Activated T-helper 2 cell treated with anti-CD3 and anti-CD28 coated beads, Interferon-gamma antibody, Interleukin-2, Interleukin-4, amounts not matched to agents 10 μg/mL and 5 μg/mL and 100 μg/mL, durations not matched to agents 14 hours and 24 hours and 36 hours (primary cell): ENCODE measurements around the gene GRK6. TPM values are rescaled to one million over a fixed set of nuclear protein-coding genes. Genes with fewer than 3 reads are reported as not detected.

Experiments
- DNase-seq: peaks from one replicate; pipeline ENCODE4 v3.0.0; 2021; ENCODE audit warnings: low spot score
- H3K27ac Mint-ChIP-seq: one replicate; pipeline ENCODE4 v1.8.0; 2021; ENCODE audit warnings: mixed read lengths
- H3K27me3 Mint-ChIP-seq: one replicate; pipeline ENCODE4 v1.8.0; 2021; ENCODE audit warnings: low read depth, mixed read lengths
- H3K36me3 Mint-ChIP-seq: one replicate; pipeline ENCODE4 v1.8.0; 2021; ENCODE audit warnings: low read depth, mixed read lengths
- H3K4me1 Mint-ChIP-seq: one replicate; pipeline ENCODE4 v1.8.0; 2021; ENCODE audit warnings: low read depth, mixed read lengths
- H3K4me3 Mint-ChIP-seq: one replicate; pipeline ENCODE4 v1.8.0; 2021; ENCODE audit warnings: low read depth, mild to moderate bottlenecking, moderate library complexity, mixed read lengths
- H3K9me3 Mint-ChIP-seq: one replicate; pipeline ENCODE4 v1.8.0; 2021; ENCODE audit warnings: mixed read lengths
- intact Hi-C: fragments of 100-400 bp; cut with micrococcal nuclease; formaldehyde crosslinking; loops from one replicate; pipeline ENCODE4 v1.15.1; 2023
- total RNA-seq: library from RNA; stranded (reverse); gene quantifications from 2 replicates; pipeline ENCODE4 v1.2.3, GENCODE V29; 2022

GRK6 gene
- total RNA-seq, 1 donor from 2014 or later, result 131 TPM

DNA sequence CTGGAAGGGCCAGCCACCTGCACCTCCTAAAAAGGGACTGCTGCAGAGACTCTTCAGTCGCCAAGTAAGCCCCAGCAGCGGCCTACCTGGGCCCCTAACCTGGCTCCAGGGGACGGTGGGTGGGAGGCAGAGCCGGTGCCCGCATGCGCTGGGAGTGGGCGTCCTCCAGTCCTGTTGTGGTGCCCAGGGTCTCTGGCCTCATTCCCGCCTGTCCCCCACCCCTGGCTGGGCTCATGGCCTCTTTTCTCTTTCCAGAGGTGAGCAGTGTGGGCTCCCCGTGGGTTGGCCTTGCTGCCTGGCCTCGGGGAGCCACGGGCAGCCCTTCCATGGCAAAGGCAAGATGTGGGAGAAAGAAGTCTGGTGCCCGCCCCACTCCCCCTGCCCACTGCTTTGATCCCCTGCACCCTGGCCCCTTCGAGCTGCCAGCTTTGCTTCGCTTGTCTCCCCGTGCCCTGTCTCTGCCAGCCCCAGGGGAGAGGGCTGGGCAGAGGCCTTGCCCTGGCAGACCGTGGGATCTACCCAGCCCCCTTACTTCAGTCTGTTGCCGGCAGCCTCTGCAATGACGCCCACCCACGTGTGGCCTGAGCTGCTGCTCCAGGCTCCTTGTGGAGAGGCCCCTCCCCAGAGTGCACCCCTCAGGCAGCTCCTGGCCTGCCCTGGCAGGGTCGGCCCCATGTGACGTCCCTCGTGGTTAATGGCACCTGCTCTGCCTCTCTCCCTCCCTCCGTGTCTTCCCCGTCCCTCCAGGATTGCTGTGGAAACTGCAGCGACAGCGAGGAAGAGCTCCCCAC is 14.7 kb downstream of the GRK6 start:
- no peak for DNase-seq
- Mint-ChIP-seq H3K36me3 (peaks cover 59% of the 10 kb centered on the region), H3K27me3 (no peaks in the 10 kb centered on the region), H3K9me3 (no peaks in the 10 kb centered on the region), H3K4me3 (no peak overlapping the region), H3K27ac (no peak overlapping the region), H3K4me1 (peaks cover 37% of the 10 kb centered on the region)
- intact Hi-C loops, result no loop called here

DNA sequence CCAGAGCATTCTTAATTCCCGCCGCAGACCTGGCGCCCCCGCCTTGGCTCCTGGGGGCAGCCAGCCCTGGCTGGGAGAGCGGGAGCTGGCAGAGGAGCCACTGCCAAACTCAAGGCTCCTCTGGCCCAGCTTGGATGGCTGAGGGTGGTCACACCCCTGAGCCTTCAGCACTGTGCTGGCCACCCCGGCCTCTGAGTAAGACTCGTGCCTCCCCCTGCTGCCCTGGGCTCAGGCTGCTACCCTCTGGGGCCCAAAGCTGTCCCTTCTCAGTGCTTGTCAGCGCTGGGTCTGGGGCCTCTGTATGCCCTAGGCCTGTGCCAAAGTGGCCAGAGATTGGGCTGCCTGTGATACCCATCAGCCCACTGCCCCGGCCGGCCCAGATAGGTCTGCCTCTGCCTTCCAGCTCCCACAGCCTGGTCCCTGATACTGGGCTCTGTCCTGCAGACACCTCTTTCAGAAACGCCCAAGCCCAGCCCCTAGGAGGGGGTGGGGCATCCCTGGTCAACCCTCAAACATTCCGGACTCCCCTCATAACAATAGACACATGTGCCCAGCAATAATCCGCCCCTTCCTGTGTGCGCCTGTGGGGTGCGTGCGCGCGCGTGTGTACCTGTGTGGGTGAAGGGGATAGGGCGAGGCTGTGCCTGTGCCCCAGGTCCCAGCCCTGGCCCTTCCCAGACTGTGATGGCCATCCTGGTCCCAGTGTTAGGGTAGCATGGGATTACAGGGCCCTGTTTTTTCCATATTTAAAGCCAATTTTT is 15.8 kb downstream of the GRK6 start:
- Mint-ChIP-seq H3K27ac (peak overlapping the region; percentile 16), H3K4me1 (peaks cover 36% of the 10 kb centered on the region), H3K27me3 (no peaks in the 10 kb centered on the region), H3K36me3 (peaks cover 49% of the 10 kb centered on the region), H3K9me3 (no peaks in the 10 kb centered on the region), H3K4me3 (no peak overlapping the region)
- intact Hi-C loops, result no loop called here
- DNase-seq, result no peak

DNA sequence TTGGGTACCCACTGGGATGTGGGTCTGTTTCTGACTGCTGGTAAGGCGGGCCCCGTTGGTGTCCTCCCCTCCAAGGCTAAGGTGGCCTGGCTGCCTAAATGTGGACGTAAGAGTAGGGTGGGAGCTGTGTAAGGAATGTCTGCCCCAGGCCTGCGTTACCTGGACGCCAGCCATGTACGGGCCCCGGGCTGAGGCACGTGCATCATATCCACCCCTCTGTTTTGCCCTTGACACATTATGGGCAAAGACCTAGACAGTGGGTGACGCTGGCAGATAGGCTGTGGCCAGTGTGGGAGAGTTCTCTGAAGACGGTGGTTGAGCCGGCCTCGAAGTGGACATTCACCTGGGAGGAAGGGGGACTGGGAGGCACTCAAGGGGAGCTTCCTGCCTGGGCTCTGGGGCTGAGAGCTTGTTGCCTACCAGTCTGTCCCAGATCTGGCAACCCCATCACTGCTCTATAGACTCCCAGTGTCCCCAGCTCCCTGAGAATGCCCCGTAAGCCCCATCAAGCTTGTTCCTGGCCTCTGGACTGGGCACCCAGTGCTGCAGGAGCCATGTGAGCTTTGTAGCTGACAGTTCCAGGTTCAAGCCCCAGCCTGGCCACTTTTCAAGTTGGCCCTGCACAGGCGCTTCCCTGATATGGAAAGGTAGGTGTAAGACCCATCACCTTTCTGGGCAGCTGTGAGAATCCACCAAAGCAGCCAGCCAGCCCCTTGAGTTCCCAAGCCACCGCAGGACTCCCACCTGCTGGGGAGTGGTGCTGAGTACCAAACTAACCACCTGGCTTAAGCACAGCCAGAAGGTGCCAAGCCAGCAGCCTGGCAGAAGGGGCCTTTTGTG is 16.9 kb downstream of the GRK6 start:
- Mint-ChIP-seq H3K36me3 (peaks cover 38% of the 10 kb centered on the region), H3K27ac (peak overlapping the region; percentile 38), H3K9me3 (no peaks in the 10 kb centered on the region), H3K27me3 (peaks cover 2% of the 10 kb centered on the region), H3K4me3 (no peak overlapping the region), H3K4me1 (peaks cover 39% of the 10 kb centered on the region)
- DNase-seq, result no peak
- intact Hi-C loops, result no loop called here

DNA sequence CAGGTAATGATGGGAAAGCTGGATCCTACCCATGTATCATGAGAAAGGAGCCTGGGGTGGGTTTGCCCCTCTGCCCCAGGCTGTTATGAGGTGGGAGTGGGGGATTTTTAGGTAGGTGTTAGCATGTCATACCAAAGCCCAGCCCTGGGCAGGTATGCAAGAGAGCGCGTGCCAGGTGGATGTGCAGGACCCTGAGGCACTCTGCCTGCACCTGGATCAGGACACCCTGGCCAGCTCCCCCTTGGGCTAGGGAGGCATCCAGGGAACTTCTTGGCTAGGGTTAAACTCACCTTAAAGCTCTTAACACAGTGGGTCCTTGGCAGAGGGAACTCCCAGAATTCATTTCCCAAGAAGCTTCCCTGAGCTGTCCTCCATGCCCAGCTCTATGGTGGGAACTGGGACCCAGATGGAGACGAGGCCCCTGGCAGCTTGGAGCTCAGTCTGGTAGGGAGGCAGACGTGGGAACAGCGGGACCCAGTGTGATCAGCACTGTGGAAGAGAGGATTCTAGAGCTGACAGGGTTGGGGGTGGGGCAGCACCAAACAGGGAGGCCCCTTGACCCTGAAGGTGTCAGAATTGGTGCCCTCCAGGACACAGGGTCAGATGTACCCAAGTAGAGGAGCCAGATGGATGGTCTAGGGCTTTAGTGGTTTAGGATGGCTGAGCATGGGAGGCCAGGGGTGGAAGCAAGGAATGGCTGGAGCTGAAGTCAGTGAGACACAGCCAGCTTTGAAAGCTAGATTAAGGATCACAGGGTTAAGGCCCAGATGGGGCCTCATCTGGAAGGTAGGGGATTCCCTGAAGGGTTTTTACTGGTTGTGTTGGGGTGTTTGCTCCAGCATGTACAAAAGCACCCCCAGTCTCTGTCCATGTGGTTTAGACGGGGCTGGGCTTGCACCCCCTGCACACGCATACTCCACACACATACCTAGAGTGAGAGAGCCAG is 17.9 kb downstream of the GRK6 start:
- H3K4me1 Mint-ChIP-seq, result peaks cover 41% of the 10 kb centered on the region
- no peak for DNase-seq

DNA sequence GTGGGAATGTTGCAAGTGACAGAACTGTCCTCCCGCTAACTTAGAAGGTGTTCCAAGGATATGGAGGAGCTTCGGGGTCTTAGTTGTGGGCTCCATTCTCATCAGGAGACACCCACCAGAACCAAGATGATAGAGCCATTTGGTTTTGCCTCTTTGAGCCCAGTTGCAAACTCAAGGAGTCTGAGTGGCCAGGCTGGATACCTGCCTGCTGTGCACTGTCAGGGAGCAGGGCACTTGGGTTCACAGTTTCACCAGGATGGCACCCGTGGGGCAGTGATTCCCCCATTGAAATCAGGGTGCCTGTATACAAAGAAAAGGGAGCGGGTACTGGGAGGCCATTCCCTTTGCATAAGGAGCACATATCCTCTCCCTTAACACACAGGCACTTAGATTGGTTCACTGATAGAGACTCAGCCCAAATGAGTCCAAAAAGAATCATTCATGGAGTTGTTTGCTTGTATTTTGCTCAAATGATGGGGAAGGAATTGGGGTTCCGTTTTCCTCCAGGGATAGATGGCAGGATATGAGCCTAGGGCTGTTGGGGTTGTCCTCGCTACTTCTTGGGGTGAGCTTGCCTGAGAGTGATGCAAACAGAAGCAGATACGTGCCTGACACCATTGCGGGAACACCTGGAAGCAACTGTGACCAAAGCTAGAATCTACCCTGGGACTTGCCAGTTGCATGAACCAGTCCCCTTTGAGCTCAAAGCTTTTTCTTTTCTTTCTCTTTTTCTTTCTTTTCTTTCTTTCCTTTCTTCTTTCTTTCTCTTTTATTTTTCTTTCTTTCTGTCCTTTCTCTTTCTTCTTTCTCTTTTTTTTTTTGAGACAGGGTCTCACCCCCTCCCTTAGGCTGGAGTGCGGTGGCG is 18.8 kb downstream of the GRK6 start:
- Mint-ChIP-seq H3K36me3 (peaks cover 22% of the 10 kb centered on the region), H3K9me3 (no peaks in the 10 kb centered on the region), H3K4me3 (peak overlapping the region; percentile 73), H3K27me3 (peaks cover 2% of the 10 kb centered on the region), H3K27ac (peak overlapping the region; percentile 88), H3K4me1 (peaks cover 32% of the 10 kb centered on the region)
- intact Hi-C loops, result no loop called here
- no peak for DNase-seq

More for the DNA sequence above, 17.9 kb downstream of the GRK6 start:
- Mint-ChIP-seq H3K27me3 (peaks cover 2% of the 10 kb centered on the region), H3K27ac (peak overlapping the region; percentile 73), H3K9me3 (no peaks in the 10 kb centered on the region), H3K4me3 (peak overlapping the region; percentile 47), H3K36me3 (peaks cover 31% of the 10 kb centered on the region)
- intact Hi-C loops, result loop anchor here (1.0 kb wide), 1 partner anchor 10 kb away; no protein-coding TSS in a partner anchor

DNA sequence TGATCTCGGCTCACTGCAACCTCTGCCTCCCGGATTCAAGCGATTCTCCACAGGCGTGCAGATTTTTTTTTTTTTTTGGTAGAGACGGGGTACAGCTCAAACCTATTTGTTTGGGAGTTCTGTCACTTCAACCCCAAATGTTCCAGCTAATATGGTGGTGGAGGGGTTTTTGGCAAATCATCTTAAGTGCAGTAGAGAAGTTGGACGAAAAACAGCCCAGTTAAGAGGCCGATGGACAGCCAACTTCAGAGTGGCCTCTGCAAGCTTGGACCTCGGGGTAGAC is 19.4 kb downstream of the GRK6 start:
- Mint-ChIP-seq H3K36me3 (peaks cover 17% of the 10 kb centered on the region), H3K4me3 (peak overlapping the region; percentile 73), H3K4me1 (peaks cover 31% of the 10 kb centered on the region), H3K27me3 (peaks cover 2% of the 10 kb centered on the region), H3K9me3 (no peaks in the 10 kb centered on the region), H3K27ac (peak overlapping the region; percentile 88)
- intact Hi-C loops, result loop anchor here (2.0 kb wide), 1 partner anchor 17 kb away; no protein-coding TSS in a partner anchor
- no peak for DNase-seq

DNA sequence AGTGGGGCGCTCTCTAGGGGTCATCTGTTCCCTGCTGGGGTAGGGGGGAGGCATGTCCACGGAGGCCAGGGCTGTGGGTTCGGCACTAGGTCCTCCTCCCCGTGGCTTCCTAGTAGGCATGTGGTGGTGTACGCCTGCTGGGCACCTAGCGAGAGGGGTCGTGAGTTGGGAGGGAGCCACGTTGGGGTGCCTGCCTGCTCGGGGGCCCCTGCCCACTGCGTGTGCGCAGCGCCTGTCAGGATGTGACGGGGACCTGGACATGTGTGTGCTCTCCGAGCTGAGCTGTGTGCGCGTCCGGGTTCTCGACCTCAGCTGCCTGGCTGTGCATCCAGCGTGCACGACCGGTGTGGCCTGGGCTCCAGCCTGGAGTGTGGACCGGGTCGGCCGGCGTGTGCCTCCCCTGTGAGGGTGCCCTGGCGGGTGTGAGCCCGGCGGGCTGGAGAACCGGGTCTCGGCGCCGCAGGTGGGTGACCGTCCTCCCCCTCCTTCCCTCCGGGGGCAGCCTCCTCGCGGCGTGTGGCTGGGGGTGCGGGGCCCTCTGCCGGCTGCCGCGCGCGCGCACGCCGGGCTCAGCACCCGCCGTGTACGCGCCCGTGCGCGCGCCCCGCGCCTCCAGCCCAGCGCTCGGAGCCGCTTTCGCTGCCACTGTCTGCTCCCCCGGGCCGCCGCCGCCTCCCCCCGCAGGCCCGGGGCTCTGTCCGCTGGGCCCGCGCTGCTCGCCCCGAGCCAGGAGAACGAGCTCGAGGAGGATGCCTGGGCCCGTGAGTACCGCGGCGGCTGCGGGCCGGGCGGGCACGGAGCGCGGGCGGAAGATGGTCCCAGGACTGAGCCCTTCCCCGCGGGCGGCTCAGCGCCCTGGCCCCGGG is 20.0 kb downstream of the GRK6 start, which contains the start of gene PRR7:
PRR7 (plus strand) TSS at position 615 of the 866 bp plus-strand sequence. CDS start 8,254 bp downstream, outside the sequence.
- H3K27me3 Mint-ChIP-seq, result peaks cover 2% of the 10 kb centered on the region
- intact Hi-C loops, result loop anchor here (2.0 kb wide), 1 partner anchor 18 kb away; no protein-coding TSS in a partner anchor
- peak within 1 kb of the TSS; percentile 88 for H3K27ac Mint-ChIP-seq
- DNase-seq, result peak; percentile 69
- H3K4me3 Mint-ChIP-seq, result peak within 1 kb of the TSS; percentile 73
- peaks cover 15% of the 10 kb centered on the region for H3K36me3 Mint-ChIP-seq
- H3K4me1 Mint-ChIP-seq, result peaks cover 31% of the 10 kb centered on the region
- no peaks in the 10 kb centered on the region for H3K9me3 Mint-ChIP-seq

DNA sequence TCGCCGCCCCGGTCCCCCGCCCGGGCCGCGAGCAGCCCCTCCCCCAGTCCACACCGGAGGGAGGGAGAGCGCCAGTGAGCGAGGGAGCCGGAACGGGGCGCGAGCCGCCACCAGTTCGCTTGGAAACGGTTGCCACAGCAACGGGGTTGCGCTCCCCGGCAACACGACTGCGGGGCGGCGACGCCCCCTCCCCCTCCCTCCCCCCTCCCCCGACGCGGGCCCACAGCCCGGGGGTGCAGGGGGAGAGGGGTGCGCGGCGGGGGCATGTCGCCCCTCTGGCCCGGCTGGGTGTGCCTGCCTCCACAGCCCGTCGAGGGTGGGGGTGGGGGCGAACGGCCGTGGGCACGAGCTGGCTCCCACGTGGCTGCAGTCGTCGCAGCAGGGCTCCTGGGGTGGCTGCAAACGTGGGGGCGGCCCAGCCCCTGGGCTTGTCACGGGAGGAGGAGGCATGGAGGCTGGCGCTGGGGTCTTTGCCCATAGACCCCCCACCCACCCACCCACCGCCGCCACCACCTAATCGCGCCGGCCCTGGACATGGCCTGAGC is 20.7 kb downstream of the GRK6 start:
- DNase-seq, result peak; percentile 71
- H3K27ac Mint-ChIP-seq, result no peak overlapping the region
- H3K36me3 Mint-ChIP-seq, result peaks cover 9% of the 10 kb centered on the region
- no peaks in the 10 kb centered on the region for H3K9me3 Mint-ChIP-seq
- intact Hi-C loops, result loop anchor here (2.0 kb wide), 1 partner anchor 18 kb away; no protein-coding TSS in a partner anchor
- peaks cover 31% of the 10 kb centered on the region for H3K4me1 Mint-ChIP-seq
- H3K4me3 Mint-ChIP-seq, result peak overlapping the region; percentile 20
- H3K27me3 Mint-ChIP-seq, result peaks cover 2% of the 10 kb centered on the region

DNA sequence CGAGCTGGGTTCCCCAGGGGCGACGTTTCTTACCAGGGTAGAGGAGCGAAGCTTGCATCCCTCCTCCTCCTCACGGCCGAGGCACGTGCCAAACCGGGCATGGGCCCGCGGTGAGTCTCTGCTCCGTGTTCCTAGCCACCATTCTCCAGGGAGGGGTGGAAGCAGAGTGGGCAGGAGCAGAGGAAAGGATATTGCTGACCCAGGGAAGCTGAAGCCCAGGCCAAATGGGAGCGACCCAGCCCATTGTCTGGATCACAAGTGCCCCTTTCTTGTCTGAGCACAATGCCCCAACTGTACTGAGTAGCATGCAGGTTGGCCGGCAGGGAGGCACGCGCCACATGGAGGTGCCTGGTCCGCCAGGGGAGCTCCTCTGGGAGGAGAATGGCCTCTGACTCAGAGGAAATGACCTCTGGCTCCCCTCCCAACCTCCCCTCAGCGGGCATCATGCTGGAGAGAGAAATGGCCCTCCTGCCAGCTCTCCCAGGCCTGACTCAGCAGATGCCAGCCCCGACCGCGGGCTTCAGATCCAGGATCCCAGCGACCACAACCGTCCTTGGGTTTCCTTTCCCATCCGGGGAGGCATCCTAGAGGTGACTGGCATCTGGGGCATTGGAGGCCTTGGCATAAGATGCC is 21.3 kb downstream of the GRK6 start:
- H3K36me3 Mint-ChIP-seq, result peaks cover 3% of the 10 kb centered on the region
- DNase-seq, result no peak
- peaks cover 32% of the 10 kb centered on the region for H3K4me1 Mint-ChIP-seq
- H3K27ac Mint-ChIP-seq, result no peak overlapping the region
- peaks cover 2% of the 10 kb centered on the region for H3K27me3 Mint-ChIP-seq
- H3K9me3 Mint-ChIP-seq, result no peaks in the 10 kb centered on the region
- intact Hi-C loops, result loop anchor here (2.0 kb wide), 1 partner anchor 19 kb away; no protein-coding TSS in a partner anchor
- peak overlapping the region; percentile 52 for H3K4me3 Mint-ChIP-seq
